GM23338 (cell line): ENCODE measurements around the gene VAPB. TPM values are rescaled to one million over a fixed set of nuclear protein-coding genes. Genes with fewer than 3 reads are reported as not detected.

ENCODE experiments used
- ATAC-seq: fragments of 200-7000 bp; cut with Tn5 transposase; 3 replicates; pipeline ENCODE4 v1.9.1; 2020
- DNase-seq: peaks from one replicate; pipeline ENCODE4 v3.0.0-alpha.2; 2015; ENCODE audit warnings: low spot score
- H2AFZ ChIP-seq: fragments of 200-600 bp; sonication (generic); 2 replicates; pipeline ENCODE4 v1.8.0; 2016; ENCODE audit warnings: antibody characterized with exemption, mild to moderate bottlenecking, moderate library complexity
- H3F3A ChIP-seq: fragments of 200-600 bp; sonication (generic); replicated peaks from 2 replicates; pipeline ENCODE4 v1.8.0; 2017; ENCODE audit warnings: antibody characterized with exemption, mixed run types, low read depth
- H3K27ac ChIP-seq: fragments of 200-600 bp; sonication (generic); 2 replicates; pipeline ENCODE4 v1.6.1; 2016; ENCODE audit warnings: low read depth
- H3K27me3 ChIP-seq: fragments of 200-600 bp; sonication (generic); 2 replicates; pipeline ENCODE4 v1.8.0; 2016; ENCODE audit warnings: mild to moderate bottlenecking, mixed run types, moderate library complexity; ENCODE audit not compliant: insufficient read depth
- H3K36me3 ChIP-seq: fragments of 200-600 bp; sonication (generic); 2 replicates; pipeline ENCODE4 v1.8.0; 2016; ENCODE audit warnings: mild to moderate bottlenecking; ENCODE audit not compliant: insufficient read depth
- H3K4me1 ChIP-seq: fragments of 200-600 bp; sonication (generic); 2 replicates; pipeline ENCODE4 v1.8.0; 2016; ENCODE audit warnings: mild to moderate bottlenecking, moderate library complexity; ENCODE audit not compliant: insufficient read depth
- H3K4me2 ChIP-seq: fragments of 200-600 bp; sonication (generic); 2 replicates; pipeline ENCODE4 v1.7.1; 2017; ENCODE audit warnings: mixed run types
- H3K4me3 ChIP-seq: fragments of 200-600 bp; sonication (generic); 2 replicates; pipeline ENCODE4 v1.6.1; 2016; ENCODE audit warnings: mixed run types
- H3K79me2 ChIP-seq: fragments of 200-600 bp; sonication (generic); replicated peaks from 2 replicates; pipeline ENCODE4 v1.8.0; 2017; ENCODE audit warnings: mild to moderate bottlenecking; ENCODE audit not compliant: insufficient read depth
- H3K9me2 ChIP-seq: fragments of 200-600 bp; sonication (generic); 2 replicates; pipeline ENCODE4 v1.8.0; 2017; ENCODE audit not compliant: insufficient read depth
- H4K20me1 ChIP-seq: fragments of 200-600 bp; sonication (generic); replicated peaks from 2 replicates; pipeline ENCODE4 v1.8.0; 2017; ENCODE audit warnings: mild to moderate bottlenecking; ENCODE audit not compliant: insufficient read depth
- H3K27ac Mint-ChIP-seq: 2 replicates; pipeline ENCODE4 v1.8.0; 2020; ENCODE audit warnings: inconsistent platforms, mild to moderate bottlenecking, moderate library complexity, mixed read lengths
- H3K27me3 Mint-ChIP-seq: 3 replicates; pipeline ENCODE4 v1.8.0; 2022; ENCODE audit warnings: low read depth, mild to moderate bottlenecking, moderate library complexity, mixed read lengths, inconsistent platforms; ENCODE audit not compliant: insufficient read depth, poor library complexity
- H3K36me3 Mint-ChIP-seq: 3 replicates; pipeline ENCODE4 v1.8.0; 2021; ENCODE audit warnings: low read depth, mild to moderate bottlenecking, inconsistent platforms, moderate library complexity, mixed read lengths
- H3K4me1 Mint-ChIP-seq: 3 replicates; pipeline ENCODE4 v1.8.0; 2020; ENCODE audit warnings: mild to moderate bottlenecking, inconsistent platforms, mixed read lengths
- H3K4me3 Mint-ChIP-seq: 3 replicates; pipeline ENCODE4 v1.8.0; 2021; ENCODE audit warnings: moderate library complexity, mild to moderate bottlenecking, inconsistent platforms, mixed read lengths
- H3K9me3 Mint-ChIP-seq: 3 replicates; pipeline ENCODE4 v1.8.0; 2020; ENCODE audit warnings: moderate library complexity, mild to moderate bottlenecking, inconsistent platforms, mixed read lengths
- CREB1 ChIP-seq: fragments of 250-450 bp; sonication (Bioruptor Pico); IDR thresholded peaks from 2 replicates; pipeline ENCODE4 v1.5.0; 2020; ENCODE audit warnings: low read depth, mild to moderate bottlenecking, moderate library complexity
- CTCF ChIP-seq, 2 experiments: fragments of 200-600 bp in 1 of 2; sonication (generic) in 1 of 2; conservative IDR thresholded peaks; 2 replicates each; pipeline versions ENCODE4 v1.5.1 to v1.6.1; 2016 to 2017; ENCODE audit warnings: antibody characterized with exemption in 2 of 2, low read depth in 2 of 2, mild to moderate bottlenecking in 2 of 2, moderate library complexity in 1 of 2
- EZH2 ChIP-seq: fragments of 200-600 bp; sonication (generic); IDR thresholded peaks from one replicate; pipeline ENCODE4 v1.8.0; 2017; ENCODE audit warnings: antibody characterized with exemption, mild to moderate bottlenecking, low read depth; ENCODE audit not compliant: unreplicated experiment
- EZH2phosphoT487 ChIP-seq: fragments of 200-600 bp; sonication (generic); IDR thresholded peaks from one replicate; pipeline ENCODE4 v1.8.1; 2018; ENCODE audit warnings: antibody characterized with exemption; ENCODE audit not compliant: unreplicated experiment
- JUNB ChIP-seq: IDR thresholded peaks from one replicate; pipeline ENCODE4 v1.6.1; 2016; ENCODE audit warnings: antibody characterized with exemption; ENCODE audit not compliant: unreplicated experiment
- NANOG ChIP-seq: IDR thresholded peaks from 2 replicates; pipeline ENCODE4 v1.6.1; 2016; ENCODE audit warnings: antibody characterized with exemption, borderline replicate concordance
- POLR2AphosphoS5 ChIP-seq: IDR thresholded peaks from 2 replicates; pipeline ENCODE4 v1.6.1; 2016; ENCODE audit warnings: antibody characterized with exemption, low read depth
- STAT1 ChIP-seq: IDR thresholded peaks from one replicate; pipeline ENCODE4 v1.6.1; 2016; ENCODE audit warnings: antibody characterized with exemption; ENCODE audit not compliant: unreplicated experiment
- ZNF114 ChIP-seq: fragments of 250-450 bp; sonication (Bioruptor Pico); IDR thresholded peaks from 2 replicates; pipeline ENCODE4 v1.5.0; 2020; ENCODE audit warnings: mild to moderate bottlenecking, moderate library complexity
- ZNF331 ChIP-seq: fragments of 250-450 bp; sonication (Bioruptor Pico); IDR thresholded peaks from 2 replicates; pipeline ENCODE4 v1.5.0; 2020; ENCODE audit warnings: low read depth, mild to moderate bottlenecking, moderate library complexity
- polyA plus RNA-seq: library from polyadenylated mRNA; unstranded; fragments of >200 nt; fragmentation: Nextera tagmentation; extraction: Ambion mirVana; gene quantifications from 2 replicates; pipeline ENCODE4 v1.2.1, GENCODE V29; 2016
- total RNA-seq: library from RNA; depleted of rRNA; stranded (reverse); fragments of >200 nt; shearing (Covaris generic); gene quantifications from 2 replicates; pipeline ENCODE4 v1.2.3, GENCODE V29; 2014
- TF ChIP-seq, protein P1 (sequence below): fragments of 250-450 bp; sonication (Bioruptor Pico); IDR thresholded peaks from 2 replicates; pipeline ENCODE4 v1.5.0; 2020; ENCODE audit warnings: mild to moderate bottlenecking, moderate library complexity
- TF ChIP-seq, protein P2 (sequence below): IDR thresholded peaks from one replicate; pipeline ENCODE4 v1.6.1; 2018; ENCODE audit warnings: antibody characterized with exemption; ENCODE audit not compliant: unreplicated experiment
- TF ChIP-seq, protein P3 (sequence below): IDR thresholded peaks from 2 replicates; pipeline ENCODE4 v1.6.1; 2016; ENCODE audit warnings: antibody characterized with exemption

Gene VAPB
- total and polyA plus RNA-seq, 2 experiments from 2014 or later, result 18.8 to 22.9 TPM

- Histone ChIP-seq H3K27me3 (no peaks in the 10 kb centered on the region), H4K20me1 (no peaks in the 10 kb centered on the region), H3K4me3 (no peak overlapping the region), H3F3A (peaks cover 28% of the 10 kb centered on the region), H3K9me2 (no peaks in the 10 kb centered on the region), H3K36me3 (peaks cover 3% of the 10 kb centered on the region; the same call in 1 of the 2 replicates), H2AFZ (no peak overlapping the region), H3K4me1 (peaks cover 14% of the 10 kb centered on the region), H3K27ac (peak overlapping the region; percentile 85), H3K4me2 (no peak overlapping the region), H3K79me2 (peaks cover 87% of the 10 kb centered on the region)
- TF ChIP-seq, protein P1, sequence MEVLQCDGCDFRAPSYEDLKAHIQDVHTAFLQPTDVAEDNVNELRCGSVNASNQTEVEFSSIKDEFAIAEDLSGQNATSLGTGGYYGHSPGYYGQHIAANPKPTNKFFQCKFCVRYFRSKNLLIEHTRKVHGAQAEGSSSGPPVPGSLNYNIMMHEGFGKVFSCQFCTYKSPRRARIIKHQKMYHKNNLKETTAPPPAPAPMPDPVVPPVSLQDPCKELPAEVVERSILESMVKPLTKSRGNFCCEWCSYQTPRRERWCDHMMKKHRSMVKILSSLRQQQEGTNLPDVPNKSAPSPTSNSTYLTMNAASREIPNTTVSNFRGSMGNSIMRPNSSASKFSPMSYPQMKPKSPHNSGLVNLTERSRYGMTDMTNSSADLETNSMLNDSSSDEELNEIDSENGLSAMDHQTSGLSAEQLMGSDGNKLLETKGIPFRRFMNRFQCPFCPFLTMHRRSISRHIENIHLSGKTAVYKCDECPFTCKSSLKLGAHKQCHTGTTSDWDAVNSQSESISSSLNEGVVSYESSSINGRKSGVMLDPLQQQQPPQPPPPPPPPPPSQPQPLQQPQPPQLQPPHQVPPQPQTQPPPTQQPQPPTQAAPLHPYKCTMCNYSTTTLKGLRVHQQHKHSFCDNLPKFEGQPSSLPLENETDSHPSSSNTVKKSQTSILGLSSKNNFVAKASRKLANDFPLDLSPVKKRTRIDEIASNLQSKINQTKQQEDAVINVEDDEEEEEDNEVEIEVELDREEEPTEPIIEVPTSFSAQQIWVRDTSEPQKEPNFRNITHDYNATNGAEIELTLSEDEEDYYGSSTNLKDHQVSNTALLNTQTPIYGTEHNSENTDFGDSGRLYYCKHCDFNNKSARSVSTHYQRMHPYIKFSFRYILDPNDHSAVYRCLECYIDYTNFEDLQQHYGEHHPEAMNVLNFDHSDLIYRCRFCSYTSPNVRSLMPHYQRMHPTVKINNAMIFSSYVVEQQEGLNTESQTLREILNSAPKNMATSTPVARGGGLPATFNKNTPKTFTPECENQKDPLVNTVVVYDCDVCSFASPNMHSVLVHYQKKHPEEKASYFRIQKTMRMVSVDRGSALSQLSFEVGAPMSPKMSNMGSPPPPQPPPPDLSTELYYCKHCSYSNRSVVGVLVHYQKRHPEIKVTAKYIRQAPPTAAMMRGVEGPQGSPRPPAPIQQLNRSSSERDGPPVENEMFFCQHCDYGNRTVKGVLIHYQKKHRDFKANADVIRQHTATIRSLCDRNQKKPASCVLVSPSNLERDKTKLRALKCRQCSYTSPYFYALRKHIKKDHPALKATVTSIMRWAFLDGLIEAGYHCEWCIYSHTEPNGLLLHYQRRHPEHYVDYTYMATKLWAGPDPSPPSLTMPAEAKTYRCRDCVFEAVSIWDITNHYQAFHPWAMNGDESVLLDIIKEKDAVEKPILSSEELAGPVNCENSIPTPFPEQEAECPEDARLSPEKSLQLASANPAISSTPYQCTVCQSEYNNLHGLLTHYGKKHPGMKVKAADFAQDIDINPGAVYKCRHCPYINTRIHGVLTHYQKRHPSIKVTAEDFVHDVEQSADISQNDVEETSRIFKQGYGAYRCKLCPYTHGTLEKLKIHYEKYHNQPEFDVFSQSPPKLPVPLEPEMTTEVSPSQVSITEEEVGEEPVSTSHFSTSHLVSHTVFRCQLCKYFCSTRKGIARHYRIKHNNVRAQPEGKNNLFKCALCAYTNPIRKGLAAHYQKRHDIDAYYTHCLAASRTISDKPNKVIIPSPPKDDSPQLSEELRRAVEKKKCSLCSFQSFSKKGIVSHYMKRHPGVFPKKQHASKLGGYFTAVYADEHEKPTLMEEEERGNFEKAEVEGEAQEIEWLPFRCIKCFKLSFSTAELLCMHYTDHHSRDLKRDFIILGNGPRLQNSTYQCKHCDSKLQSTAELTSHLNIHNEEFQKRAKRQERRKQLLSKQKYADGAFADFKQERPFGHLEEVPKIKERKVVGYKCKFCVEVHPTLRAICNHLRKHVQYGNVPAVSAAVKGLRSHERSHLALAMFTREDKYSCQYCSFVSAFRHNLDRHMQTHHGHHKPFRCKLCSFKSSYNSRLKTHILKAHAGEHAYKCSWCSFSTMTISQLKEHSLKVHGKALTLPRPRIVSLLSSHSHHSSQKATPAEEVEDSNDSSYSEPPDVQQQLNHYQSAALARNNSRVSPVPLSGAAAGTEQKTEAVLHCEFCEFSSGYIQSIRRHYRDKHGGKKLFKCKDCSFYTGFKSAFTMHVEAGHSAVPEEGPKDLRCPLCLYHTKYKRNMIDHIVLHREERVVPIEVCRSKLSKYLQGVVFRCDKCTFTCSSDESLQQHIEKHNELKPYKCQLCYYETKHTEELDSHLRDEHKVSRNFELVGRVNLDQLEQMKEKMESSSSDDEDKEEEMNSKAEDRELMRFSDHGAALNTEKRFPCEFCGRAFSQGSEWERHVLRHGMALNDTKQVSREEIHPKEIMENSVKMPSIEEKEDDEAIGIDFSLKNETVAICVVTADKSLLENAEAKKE (CRISPR knock-in tag), result no peak
- TF ChIP-seq CTCF (conservative IDR thresholded peaks at IDR 0.05; ENCODE audit: low read depth in 2 of 2) (no peak), JUNB (no peak), STAT1 (no peak), EZH2phosphoT487 (no peak), NANOG (no peak), ZNF331 (CRISPR knock-in tag) (no peak), EZH2 (no peak), CREB1 (no peak), ZNF114 (no peak), POLR2AphosphoS5 (no peak)
- TF ChIP-seq, protein P2, sequence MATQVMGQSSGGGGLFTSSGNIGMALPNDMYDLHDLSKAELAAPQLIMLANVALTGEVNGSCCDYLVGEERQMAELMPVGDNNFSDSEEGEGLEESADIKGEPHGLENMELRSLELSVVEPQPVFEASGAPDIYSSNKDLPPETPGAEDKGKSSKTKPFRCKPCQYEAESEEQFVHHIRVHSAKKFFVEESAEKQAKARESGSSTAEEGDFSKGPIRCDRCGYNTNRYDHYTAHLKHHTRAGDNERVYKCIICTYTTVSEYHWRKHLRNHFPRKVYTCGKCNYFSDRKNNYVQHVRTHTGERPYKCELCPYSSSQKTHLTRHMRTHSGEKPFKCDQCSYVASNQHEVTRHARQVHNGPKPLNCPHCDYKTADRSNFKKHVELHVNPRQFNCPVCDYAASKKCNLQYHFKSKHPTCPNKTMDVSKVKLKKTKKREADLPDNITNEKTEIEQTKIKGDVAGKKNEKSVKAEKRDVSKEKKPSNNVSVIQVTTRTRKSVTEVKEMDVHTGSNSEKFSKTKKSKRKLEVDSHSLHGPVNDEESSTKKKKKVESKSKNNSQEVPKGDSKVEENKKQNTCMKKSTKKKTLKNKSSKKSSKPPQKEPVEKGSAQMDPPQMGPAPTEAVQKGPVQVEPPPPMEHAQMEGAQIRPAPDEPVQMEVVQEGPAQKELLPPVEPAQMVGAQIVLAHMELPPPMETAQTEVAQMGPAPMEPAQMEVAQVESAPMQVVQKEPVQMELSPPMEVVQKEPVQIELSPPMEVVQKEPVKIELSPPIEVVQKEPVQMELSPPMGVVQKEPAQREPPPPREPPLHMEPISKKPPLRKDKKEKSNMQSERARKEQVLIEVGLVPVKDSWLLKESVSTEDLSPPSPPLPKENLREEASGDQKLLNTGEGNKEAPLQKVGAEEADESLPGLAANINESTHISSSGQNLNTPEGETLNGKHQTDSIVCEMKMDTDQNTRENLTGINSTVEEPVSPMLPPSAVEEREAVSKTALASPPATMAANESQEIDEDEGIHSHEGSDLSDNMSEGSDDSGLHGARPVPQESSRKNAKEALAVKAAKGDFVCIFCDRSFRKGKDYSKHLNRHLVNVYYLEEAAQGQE, result no peak
- TF ChIP-seq, protein P3, sequence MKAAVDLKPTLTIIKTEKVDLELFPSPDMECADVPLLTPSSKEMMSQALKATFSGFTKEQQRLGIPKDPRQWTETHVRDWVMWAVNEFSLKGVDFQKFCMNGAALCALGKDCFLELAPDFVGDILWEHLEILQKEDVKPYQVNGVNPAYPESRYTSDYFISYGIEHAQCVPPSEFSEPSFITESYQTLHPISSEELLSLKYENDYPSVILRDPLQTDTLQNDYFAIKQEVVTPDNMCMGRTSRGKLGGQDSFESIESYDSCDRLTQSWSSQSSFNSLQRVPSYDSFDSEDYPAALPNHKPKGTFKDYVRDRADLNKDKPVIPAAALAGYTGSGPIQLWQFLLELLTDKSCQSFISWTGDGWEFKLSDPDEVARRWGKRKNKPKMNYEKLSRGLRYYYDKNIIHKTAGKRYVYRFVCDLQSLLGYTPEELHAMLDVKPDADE, result no peak
- Mint-ChIP-seq H3K4me1 (peaks cover 15% of the 10 kb centered on the region), H3K36me3 (peaks cover 31% of the 10 kb centered on the region; the same call in 2 of the 3 replicates), H3K27me3 (peaks cover 3% of the 10 kb centered on the region), H3K27ac (no peak overlapping the region), H3K9me3 (peaks cover 6% of the 10 kb centered on the region; the same call in 2 of the 3 replicates), H3K4me3 (no peak overlapping the region)
- DNase-seq, result no peak
- ATAC-seq, result no peak
These were observed 39.3 kb downstream of the VAPB start for GRCh38 chr20:58428364-58428763.
